Measurements from ENCODE around the gene COL5A1.

Gene COL5A1

GRCh38 chr9:134813841-134814240 lies 172.2 kb downstream of the COL5A1 start:
- no peak for TF ChIP-seq CSRNP3 (CRISPR knock-in tag; IDR thresholded peaks at IDR 0.05)
- TF ChIP-seq OSR1 (CRISPR knock-in tag; IDR thresholded peaks at IDR 0.05), result no peak
- TF ChIP-seq ZNF70 (CRISPR knock-in tag; IDR thresholded peaks at IDR 0.05), result no peak
- no peak for TF ChIP-seq ZC3H10 (CRISPR knock-in tag; IDR thresholded peaks at IDR 0.05)
- no peak for ATAC-seq

- no peak for ATAC-seq
- TF ChIP-seq POU6F1 (CRISPR knock-in tag; IDR thresholded peaks at IDR 0.05; ENCODE audit: borderline replicate concordance, low read depth) (no peak), CSRNP3 (CRISPR knock-in tag; IDR thresholded peaks at IDR 0.05) (no peak), PPARA (CRISPR knock-in tag; IDR thresholded peaks at IDR 0.05; ENCODE audit: borderline replicate concordance) (no peak), BACH2 (CRISPR knock-in tag; IDR thresholded peaks at IDR 0.05; ENCODE audit: borderline replicate concordance) (no peak), TOX (CRISPR knock-in tag; IDR thresholded peaks at IDR 0.05; ENCODE audit: borderline replicate concordance) (no peak), ZNF70 (CRISPR knock-in tag; IDR thresholded peaks at IDR 0.05) (no peak), ZFP30 (CRISPR knock-in tag; IDR thresholded peaks at IDR 0.05) (no peak), SNAI2 (CRISPR knock-in tag; IDR thresholded peaks at IDR 0.05) (no peak), ISL1 (CRISPR knock-in tag; IDR thresholded peaks at IDR 0.05) (no peak), ZNF565 (CRISPR knock-in tag; conservative IDR thresholded peaks at IDR 0.05; ENCODE audit: low read depth) (no peak), ESRRG (CRISPR knock-in tag; IDR thresholded peaks at IDR 0.05) (no peak), ZC3H10 (CRISPR knock-in tag; IDR thresholded peaks at IDR 0.05) (no peak), OSR1 (CRISPR knock-in tag; IDR thresholded peaks at IDR 0.05) (no peak), TCF4 (CRISPR knock-in tag; IDR thresholded peaks at IDR 0.05; ENCODE audit: borderline replicate concordance) (no peak)
These were observed 173.1 kb downstream of the COL5A1 start for GRCh38 chr9:134814598-134815215.

- TF ChIP-seq GLIS3 (CRISPR knock-in tag; IDR thresholded peaks at IDR 0.05) (no peak), ARNTL (CRISPR knock-in tag; IDR thresholded peaks at IDR 0.05; ENCODE audit: borderline replicate concordance, low read depth) (no peak), SNAI2 (CRISPR knock-in tag; IDR thresholded peaks at IDR 0.05) (no peak), CSRNP3 (CRISPR knock-in tag; IDR thresholded peaks at IDR 0.05) (no peak)
- ATAC-seq, result no peak
These were observed 174.0 kb downstream of the COL5A1 start for GRCh38 chr9:134815435-134816214.

GRCh38 chr9:134816264-134816663 lies 174.7 kb downstream of the COL5A1 start:
- no peak for ATAC-seq
- TF ChIP-seq ESRRG (CRISPR knock-in tag; IDR thresholded peaks at IDR 0.05) (no peak), CREB5 (CRISPR knock-in tag; IDR thresholded peaks at IDR 0.05; ENCODE audit: low read depth) (no peak), PATZ1 (CRISPR knock-in tag; IDR thresholded peaks at IDR 0.05; ENCODE audit: borderline replicate concordance) (no peak), SNAI2 (CRISPR knock-in tag; IDR thresholded peaks at IDR 0.05) (no peak)

Measured in SK-N-SH treated with all-trans-retinoic acid at 6 μM for 48 hours (cell line).